HG03439 (cell line): ENCODE data around the gene BLOC1S2.
"Not testable (repeated sequence)": the region's sequence is repeated elsewhere in the genome, so short reads cannot be mapped to it uniquely, and the experiment has no call there.

Experiments used
- ATAC-seq: cut with Tn5 transposase; IDR thresholded peaks from one replicate; pipeline ENCODE4 v1.9.1; 2021; ENCODE audit warnings: mild to moderate bottlenecking, moderate library complexity; ENCODE audit not compliant: unreplicated experiment

BLOC1S2 gene

GRCh38 chr10:100286051-100287033, at the start of gene BLOC1S2:
Gene BLOC1S2, minus strand, starts transcription at chr10:100286680. Its CDS starts 21 bp downstream, at chr10:100286659.
- ATAC-seq, result peak; percentile 95

GRCh38 chr10:100334762-100335161, 48.3 kb upstream of the BLOC1S2 start:
- no peak for ATAC-seq

GRCh38 chr10:100333661-100334440, 47.4 kb upstream of the BLOC1S2 start:
- no peak for ATAC-seq

GRCh38 chr10:100333106-100333505, 46.6 kb upstream of the BLOC1S2 start:
- no peak for ATAC-seq

- ATAC-seq, result no peak
Observed at GRCh38 chr10:100330079-100330478, 43.6 kb upstream of the BLOC1S2 start, which contains the start of gene PKD2L1. Gene PKD2L1, minus strand, starts transcription at chr10:100330228. Its CDS starts 125 bp downstream, at chr10:100330103.

- ATAC-seq, result no peak
Observed at GRCh38 chr10:100328198-100328597, 41.7 kb upstream of the BLOC1S2 start.

- no peak for ATAC-seq
Observed at GRCh38 chr10:100327718-100328009, 41.2 kb upstream of the BLOC1S2 start.

GRCh38 chr10:100327007-100327717, 40.7 kb upstream of the BLOC1S2 start:
- peak; percentile 93 for ATAC-seq

- ATAC-seq, result no peak
Observed at GRCh38 chr10:100325158-100325557, 38.7 kb upstream of the BLOC1S2 start.

- no peak for ATAC-seq
Observed at GRCh38 chr10:100319707-100320402, 33.4 kb upstream of the BLOC1S2 start.

GRCh38 chr10:100318207-100318606, 31.7 kb upstream of the BLOC1S2 start:
- no peak for ATAC-seq

- ATAC-seq, result no peak
Observed at GRCh38 chr10:100315615-100316014, 29.1 kb upstream of the BLOC1S2 start.

- no peak for ATAC-seq
Observed at GRCh38 chr10:100311298-100311697, 24.8 kb upstream of the BLOC1S2 start.

- ATAC-seq, result no peak
Observed at GRCh38 chr10:100307684-100308083, 21.2 kb upstream of the BLOC1S2 start.

GRCh38 chr10:100306861-100307260, 20.4 kb upstream of the BLOC1S2 start:
- no peak for ATAC-seq

GRCh38 chr10:100304414-100304813, 17.9 kb upstream of the BLOC1S2 start:
- no peak for ATAC-seq

- no peak for ATAC-seq
Observed at GRCh38 chr10:100303724-100304319, 17.3 kb upstream of the BLOC1S2 start.

GRCh38 chr10:100301123-100301522, 14.6 kb upstream of the BLOC1S2 start:
- not testable (repeated sequence) for ATAC-seq

- no peak for ATAC-seq
Observed at GRCh38 chr10:100297242-100297641, 10.8 kb upstream of the BLOC1S2 start.

GRCh38 chr10:100293066-100293465, 6.6 kb upstream of the BLOC1S2 start:
- no peak for ATAC-seq
